ENCODE results near the gene MAGEF1. TPM values are rescaled to one million over a fixed set of nuclear protein-coding genes. Genes with fewer than 3 reads are reported as not detected.

Gene MAGEF1
- total RNA-seq, 2 donors from 2014 or later, result 61.3 to 86.5 TPM

- no peaks in the 10 kb centered on the region for H3K9me3 ChIP-seq (ENCODE audit: control insufficient read depth, low read length)
Observed at GRCh38 chr3:184757022-184757651, 45.3 kb upstream of the MAGEF1 start.

DNA sequence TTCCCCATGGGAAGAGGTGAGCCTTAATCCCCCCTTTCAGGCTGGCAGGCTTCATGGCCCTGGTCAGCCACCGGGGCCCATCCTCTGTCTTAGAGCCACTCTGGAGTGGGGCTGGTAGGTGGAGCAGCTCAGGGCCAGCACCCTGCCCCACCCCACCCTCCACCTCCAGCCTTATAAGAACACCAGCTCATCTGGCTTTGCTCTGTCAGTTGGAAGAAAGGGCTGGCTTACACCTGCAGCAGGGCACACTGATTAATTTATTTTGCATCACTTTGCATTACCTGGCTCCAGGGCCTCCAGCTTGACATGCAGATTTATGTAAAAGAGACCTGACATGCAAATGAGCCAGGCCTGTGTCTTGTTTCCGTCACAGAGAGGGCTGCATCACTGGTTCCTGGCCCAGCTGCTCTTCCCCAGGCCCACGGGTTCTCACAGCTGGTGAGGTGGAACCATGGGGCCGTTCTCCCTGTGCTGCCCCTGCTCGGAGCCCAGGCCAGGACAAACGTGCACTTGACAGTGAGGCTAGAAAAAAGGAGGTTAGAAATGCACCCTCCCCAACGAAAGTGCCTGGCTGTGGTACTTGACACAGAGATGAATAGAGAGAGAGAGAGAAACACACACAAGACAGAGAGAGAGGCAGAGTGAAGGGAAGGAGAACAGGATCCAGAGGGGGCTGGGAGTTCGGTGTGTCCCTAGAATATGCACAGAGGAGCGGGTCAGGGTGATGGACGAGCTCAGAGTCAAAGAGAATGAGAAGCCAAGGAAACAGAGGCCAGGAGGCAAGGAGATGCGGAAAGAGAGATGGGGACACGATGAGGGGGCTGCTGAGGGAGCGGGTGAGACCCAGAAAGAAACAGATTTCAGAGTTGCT lies 44.5 kb upstream of the MAGEF1 start:
- Mint-ChIP-seq H3K9me3 (peaks cover 6% of the 10 kb centered on the region), H3K27me3 (ENCODE audit: insufficient read depth) (peaks cover 14% of the 10 kb centered on the region), H3K4me3 (peak overlapping the region; percentile 7), H3K36me3 (ENCODE audit: low read depth) (peaks cover 3% of the 10 kb centered on the region), H3K27ac (peak overlapping the region; percentile 72), H3K4me1 (peaks cover 51% of the 10 kb centered on the region)
- Histone ChIP-seq H3K9me3 (ENCODE audit: control insufficient read depth, low read length) (no peaks in the 10 kb centered on the region), H3K4me1 (ENCODE audit: control insufficient read depth, insufficient read depth, low read length) (peaks cover 14% of the 10 kb centered on the region), H3K27me3 (ENCODE audit: control insufficient read depth, insufficient read depth, low read length, poor library complexity, severe bottlenecking) (no peaks in the 10 kb centered on the region), H3K4me3 (ENCODE audit: low read length) (no peak overlapping the region), H3K36me3 (ENCODE audit: control insufficient read depth, insufficient read depth, low read length) (no peaks in the 10 kb centered on the region), H3K9ac (ENCODE audit: extremely low read depth, low read length, poor library complexity, severe bottlenecking) (no peak overlapping the region), H3K27ac (ENCODE audit: low read depth, low read length) (peak overlapping the region; percentile 22)
- peak; percentile 76 for DNase-seq
- WGBS, 2 experiments (ENCODE audit: insufficient coverage in 1 of 2, insufficient read length in 1 of 2), result 61 to 68% methylated on average over 8 to 13 of the region's 13 CpGs
- no peak for TF ChIP-seq CTCF (conservative IDR thresholded peaks at IDR 0.05)

More at GRCh38 chr3:184757022-184757651, 45.3 kb upstream of the MAGEF1 start:
- TF ChIP-seq CTCF (conservative IDR thresholded peaks at IDR 0.05), result peak; percentile 33
- peaks cover 55% of the 10 kb centered on the region for H3K4me1 Mint-ChIP-seq
- peak overlapping the region; percentile 44 for H3K27ac Mint-ChIP-seq
- Histone ChIP-seq H3K4me1 (ENCODE audit: control insufficient read depth, insufficient read depth, low read length) (peaks cover 21% of the 10 kb centered on the region), H3K27me3 (ENCODE audit: control insufficient read depth, insufficient read depth, low read length, poor library complexity, severe bottlenecking) (no peaks in the 10 kb centered on the region), H3K36me3 (ENCODE audit: control insufficient read depth, insufficient read depth, low read length) (no peaks in the 10 kb centered on the region), H3K4me3 (ENCODE audit: low read length) (no peak overlapping the region), H3K9ac (ENCODE audit: extremely low read depth, low read length, poor library complexity, severe bottlenecking) (no peak overlapping the region), H3K27ac (ENCODE audit: low read depth, low read length) (peak overlapping the region; percentile 22)
- peak overlapping the region; percentile 7 for H3K4me3 Mint-ChIP-seq
- WGBS, 2 experiments (ENCODE audit: insufficient coverage in 1 of 2, insufficient read length in 1 of 2), result 75 to 76% methylated on average over 11 to 17 of the region's 17 CpGs
- H3K27me3 Mint-ChIP-seq (ENCODE audit: insufficient read depth), result peaks cover 14% of the 10 kb centered on the region
- peaks cover 3% of the 10 kb centered on the region for H3K36me3 Mint-ChIP-seq (ENCODE audit: low read depth)
- DNase-seq, result peak; percentile 76
- H3K9me3 Mint-ChIP-seq, result peaks cover 6% of the 10 kb centered on the region

DNA sequence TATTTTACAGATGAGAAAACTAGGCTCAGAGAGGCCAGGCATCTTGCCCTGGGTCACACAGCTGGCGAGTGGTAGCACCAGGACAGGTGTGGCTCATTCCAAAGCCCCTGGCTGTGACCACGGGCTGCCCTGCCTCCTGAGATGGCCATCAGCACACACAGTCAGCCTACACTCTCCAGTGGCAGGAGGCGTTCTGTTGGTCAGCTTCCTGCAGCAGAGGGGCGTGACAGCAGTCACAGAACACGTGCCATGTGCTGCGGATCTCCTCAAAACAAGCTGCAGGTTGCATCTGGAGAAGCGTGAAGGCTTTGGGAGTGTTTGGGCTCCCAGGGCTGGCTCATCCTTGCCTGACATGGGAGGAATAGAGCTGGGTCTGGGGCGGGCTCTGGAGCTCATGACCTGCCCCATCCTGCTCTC lies 43.5 kb upstream of the MAGEF1 start:
- Mint-ChIP-seq H3K27ac (no peak overlapping the region), H3K4me3 (no peak overlapping the region), H3K36me3 (ENCODE audit: low read depth) (peaks cover 3% of the 10 kb centered on the region), H3K27me3 (ENCODE audit: insufficient read depth) (peaks cover 15% of the 10 kb centered on the region), H3K9me3 (peaks cover 6% of the 10 kb centered on the region), H3K4me1 (peaks cover 50% of the 10 kb centered on the region)
- Histone ChIP-seq H3K27ac (ENCODE audit: low read depth, low read length) (no peak overlapping the region), H3K4me3 (ENCODE audit: low read length) (no peak overlapping the region), H3K4me1 (ENCODE audit: control insufficient read depth, insufficient read depth, low read length) (peaks cover 17% of the 10 kb centered on the region), H3K27me3 (ENCODE audit: control insufficient read depth, insufficient read depth, low read length, poor library complexity, severe bottlenecking) (no peaks in the 10 kb centered on the region), H3K9me3 (ENCODE audit: control insufficient read depth, low read length) (no peaks in the 10 kb centered on the region), H3K36me3 (ENCODE audit: control insufficient read depth, insufficient read depth, low read length) (no peaks in the 10 kb centered on the region), H3K9ac (ENCODE audit: extremely low read depth, low read length, poor library complexity, severe bottlenecking) (no peak overlapping the region)
- 79 to 93% methylated on average over 6 to 8 of the region's 8 CpGs for WGBS, 2 experiments (ENCODE audit: insufficient coverage in 1 of 2, insufficient read length in 1 of 2)
- no peak for DNase-seq
- TF ChIP-seq CTCF (conservative IDR thresholded peaks at IDR 0.05), result no peak
